ENCODE measurements around the gene OTUD4. TPM values are rescaled to one million over a fixed set of nuclear protein-coding genes. Genes with fewer than 3 reads are reported as not detected.

OTUD4 gene
- total RNA-seq, 4 donors from 2014 or later: 19.1 to 68.5 (median 47.0) TPM

- Histone ChIP-seq H3K27me3 (no peaks in the 10 kb centered on the region), H3K4me3 (no peak overlapping the region), H3K9me3 (no peaks in the 10 kb centered on the region), H3K36me3 (peaks cover 0 to 51% (median 0%) of the 10 kb centered on the region in 3 donors), H3K4me1 (peaks cover 0 to 4% (median 0%) of the 10 kb centered on the region in 4 donors), H3K27ac (no peak overlapping the region)
- no peak for DNase-seq
- TF ChIP-seq POLR2A (IDR thresholded peaks at IDR 0.05): no peak
- TF ChIP-seq CTCF (IDR thresholded peaks at IDR 0.05): no peak
Measured at GRCh38 chr4:145168581-145169187, 11.7 kb downstream of the OTUD4 start.

- Histone ChIP-seq H3K9me3 (no peaks in the 10 kb centered on the region), H3K27ac (no peak overlapping the region), H3K27me3 (no peaks in the 10 kb centered on the region), H3K4me1 (peaks cover 0 to 3% (median 0%) of the 10 kb centered on the region in 4 donors), H3K4me3 (no peak overlapping the region), H3K36me3 (peaks cover 0 to 55% (median 0%) of the 10 kb centered on the region in 3 donors)
- DNase-seq: no peak
- TF ChIP-seq POLR2A (IDR thresholded peaks at IDR 0.05): no peak
- no peak for TF ChIP-seq CTCF (IDR thresholded peaks at IDR 0.05)
Measured at GRCh38 chr4:145167887-145168286, 12.5 kb downstream of the OTUD4 start.

- H3K4me3 ChIP-seq: no peak overlapping the region
- DNase-seq: no peak
- H3K36me3 ChIP-seq: peaks cover 0 to 80% (median 0%) of the 10 kb centered on the region in 3 donors
- no peak for TF ChIP-seq POLR2A (IDR thresholded peaks at IDR 0.05)
- no peak overlapping the region for H3K27ac ChIP-seq
- H3K4me1 ChIP-seq: no peaks in the 10 kb centered on the region
- no peaks in the 10 kb centered on the region for H3K27me3 ChIP-seq
- H3K9me3 ChIP-seq: no peaks in the 10 kb centered on the region
Measured at GRCh38 chr4:145161549-145161948, 18.8 kb downstream of the OTUD4 start.

- H3K36me3 ChIP-seq: peaks cover 0 to 80% (median 0%) of the 10 kb centered on the region in 3 donors
- H3K4me1 ChIP-seq: no peaks in the 10 kb centered on the region
- TF ChIP-seq CTCF (IDR thresholded peaks at IDR 0.05) (no peak), POLR2A (IDR thresholded peaks at IDR 0.05) (no peak)
- no peak for DNase-seq
- no peaks in the 10 kb centered on the region for H3K9me3 ChIP-seq
- H3K27ac ChIP-seq: no peak overlapping the region
- H3K27me3 ChIP-seq: no peaks in the 10 kb centered on the region
- no peak overlapping the region for H3K4me3 ChIP-seq
Measured at GRCh38 chr4:145156986-145157385, 23.4 kb downstream of the OTUD4 start.

GRCh38 chr4:145155268-145155870 lies 25.0 kb downstream of the OTUD4 start:
- DNase-seq: no peak
- H3K27me3 ChIP-seq: no peaks in the 10 kb centered on the region
- no peaks in the 10 kb centered on the region for H3K9me3 ChIP-seq
- H3K27ac ChIP-seq: no peak overlapping the region
- H3K4me1 ChIP-seq: no peaks in the 10 kb centered on the region
- no peak overlapping the region for H3K4me3 ChIP-seq
- H3K36me3 ChIP-seq: peaks cover 0 to 79% (median 0%) of the 10 kb centered on the region in 3 donors
- TF ChIP-seq CTCF (IDR thresholded peaks at IDR 0.05) (no peak), POLR2A (IDR thresholded peaks at IDR 0.05) (no peak)

- Histone ChIP-seq H3K27ac (no peak overlapping the region), H3K4me3 (no peak overlapping the region), H3K36me3 (peaks cover 0 to 80% (median 0%) of the 10 kb centered on the region in 3 donors), H3K9me3 (no peaks in the 10 kb centered on the region), H3K27me3 (no peaks in the 10 kb centered on the region), H3K4me1 (no peaks in the 10 kb centered on the region)
- DNase-seq: no peak
- TF ChIP-seq CTCF (IDR thresholded peaks at IDR 0.05) (peak in 4 of 6 experiments; percentile 27 to 39 (median 34)), POLR2A (IDR thresholded peaks at IDR 0.05) (no peak)
Measured at GRCh38 chr4:145154573-145154972, 25.8 kb downstream of the OTUD4 start.

All from Peyer's patch (tissue), 4 donors.